Fibroblast of skin of left biceps (primary cell): Measurements from ENCODE around the gene CLSTN2.

Experiments used
- DNase-seq, 2 experiments: peaks; one replicate each; pipeline ENCODE4 v3.0.0-alpha.2; 2013; ENCODE audit warnings: low read depth in 2 of 2

Gene CLSTN2

DNA sequence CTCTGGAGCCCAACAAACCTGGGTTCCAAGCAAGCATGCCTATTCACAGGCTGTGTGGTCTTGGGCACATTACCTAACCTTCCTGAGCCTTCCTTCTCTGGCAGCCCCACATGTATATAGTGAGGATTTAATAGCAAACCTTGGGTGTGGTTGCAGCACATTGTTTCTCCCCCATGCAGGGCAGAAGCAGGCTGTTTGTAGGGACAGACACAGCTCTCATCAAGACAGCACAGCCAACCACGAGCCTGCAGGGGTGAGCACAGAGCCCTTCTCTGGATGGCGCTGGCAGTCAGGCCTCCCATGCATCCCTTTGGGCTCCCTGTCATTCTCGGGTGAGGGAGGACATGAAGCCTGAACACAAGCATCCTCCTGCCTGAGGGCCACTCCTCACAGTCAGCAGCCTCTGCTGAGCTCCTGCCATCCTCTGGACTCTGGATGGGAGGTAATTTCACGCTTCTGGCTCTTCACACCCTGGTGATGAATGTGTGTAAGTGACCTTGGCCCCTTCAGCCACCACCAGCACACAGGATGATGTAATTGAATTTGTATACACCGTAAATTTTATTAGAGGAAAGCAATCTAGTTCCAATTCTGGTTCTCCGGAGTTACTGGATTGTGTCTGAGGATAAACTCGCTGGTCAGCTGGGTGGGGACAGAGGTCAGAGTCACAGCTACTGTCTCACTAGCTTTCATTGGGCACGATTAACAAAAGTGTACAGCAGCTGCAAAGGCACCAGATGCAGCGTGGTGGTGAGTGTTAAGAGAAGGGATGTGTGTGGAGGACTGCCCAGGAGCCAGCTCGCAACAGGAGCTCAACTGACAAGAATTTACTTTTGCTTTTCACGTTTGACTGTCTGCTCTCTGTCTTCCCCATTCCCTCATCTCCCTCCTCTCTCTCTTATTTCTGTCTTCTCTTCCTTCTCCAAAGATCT lies 118.1 kb downstream of the CLSTN2 start:
- DNase-seq = no peak

DNA sequence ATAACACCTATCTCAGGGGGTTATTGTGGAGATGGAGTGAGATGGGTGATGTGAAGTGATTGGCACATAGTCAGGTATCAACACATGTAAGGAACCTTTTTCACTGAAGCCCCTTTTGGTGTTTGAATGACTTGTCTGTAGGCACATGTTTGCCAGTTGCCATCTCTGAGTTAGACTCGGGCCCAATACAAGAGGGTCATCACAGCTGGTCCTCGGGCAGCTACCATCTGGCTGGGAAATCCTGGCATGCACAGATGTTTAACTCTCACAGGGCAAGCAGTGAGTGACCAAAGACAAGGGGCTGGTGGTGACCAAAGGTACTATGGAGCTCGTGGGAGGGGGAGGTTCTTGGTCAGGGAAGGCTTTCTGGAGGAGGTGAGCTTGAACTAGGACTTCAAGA lies 118.8 kb downstream of the CLSTN2 start:
- DNase-seq = no peak

DNA sequence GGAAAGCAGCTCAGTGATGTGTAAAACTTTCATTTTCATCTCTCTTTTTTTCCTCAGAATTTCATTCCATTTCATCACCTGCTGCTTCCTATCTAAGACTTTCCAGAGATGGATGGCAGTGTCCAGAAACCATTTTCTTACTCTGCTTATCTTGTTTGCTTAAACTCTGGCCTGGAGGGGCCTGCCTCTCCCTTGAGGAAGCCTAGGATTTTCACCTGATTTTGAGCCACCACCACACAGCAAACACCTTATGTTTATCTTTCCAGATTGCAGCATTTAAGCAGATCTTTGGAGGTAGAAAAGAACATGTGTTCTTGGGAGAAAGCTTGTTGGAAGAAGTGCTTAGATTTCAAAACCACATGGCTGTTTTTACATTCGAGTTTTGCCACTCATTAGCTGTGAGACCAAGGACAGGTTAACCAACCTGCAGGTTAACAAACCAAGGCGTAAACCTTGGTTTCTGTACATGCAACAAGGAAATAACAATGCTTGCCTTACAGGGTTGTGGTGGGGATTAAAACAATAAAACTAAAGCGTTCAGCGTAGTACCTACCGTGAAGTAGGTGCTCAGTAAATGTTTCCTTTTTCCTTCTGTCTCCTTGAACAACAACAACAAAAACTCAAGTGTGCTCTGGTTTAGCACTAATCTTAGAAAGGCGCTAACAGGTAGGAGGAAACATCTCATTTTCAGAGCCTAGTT lies 120.3 kb downstream of the CLSTN2 start:
- no peak for DNase-seq

DNA sequence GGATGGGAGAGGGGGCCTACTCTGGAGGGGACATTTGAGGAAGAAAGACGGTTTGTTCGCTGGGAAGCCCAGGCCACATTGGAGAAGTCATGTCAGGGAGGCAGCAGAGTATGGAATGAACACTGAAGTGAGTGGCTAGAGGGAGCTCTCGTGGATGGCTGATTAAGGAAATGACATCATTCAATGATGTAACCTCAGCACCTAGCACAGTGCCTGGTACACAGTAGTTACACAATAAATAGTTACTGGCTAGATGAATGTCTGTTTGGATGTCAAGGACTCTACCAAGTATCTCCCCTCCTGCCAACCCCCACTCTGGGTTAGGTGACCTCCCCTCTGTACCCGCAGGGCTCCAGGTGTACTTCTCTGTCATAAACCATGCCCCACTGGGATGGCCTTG lies 121.1 kb downstream of the CLSTN2 start:
- DNase-seq = no peak

DNA sequence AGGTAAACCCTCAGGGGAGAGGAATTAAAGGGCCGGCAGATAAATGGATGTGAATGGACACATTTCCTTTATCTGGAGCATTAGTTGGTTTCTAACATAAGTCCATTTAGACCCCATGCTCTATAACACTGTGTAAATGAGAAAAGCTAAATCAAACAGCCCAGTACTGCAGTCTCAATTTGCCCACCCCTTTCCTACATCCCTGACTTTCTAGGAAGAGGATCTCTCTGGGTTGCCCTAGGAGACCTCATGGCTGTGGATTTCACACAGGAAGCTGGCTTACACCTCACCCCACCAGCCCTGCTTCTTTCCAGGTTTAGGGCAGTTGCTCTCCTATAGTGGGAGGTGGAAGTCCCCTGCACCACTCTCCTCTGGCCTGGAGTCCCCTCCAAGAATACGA lies 126.2 kb downstream of the CLSTN2 start:
- DNase-seq = no peak

DNA sequence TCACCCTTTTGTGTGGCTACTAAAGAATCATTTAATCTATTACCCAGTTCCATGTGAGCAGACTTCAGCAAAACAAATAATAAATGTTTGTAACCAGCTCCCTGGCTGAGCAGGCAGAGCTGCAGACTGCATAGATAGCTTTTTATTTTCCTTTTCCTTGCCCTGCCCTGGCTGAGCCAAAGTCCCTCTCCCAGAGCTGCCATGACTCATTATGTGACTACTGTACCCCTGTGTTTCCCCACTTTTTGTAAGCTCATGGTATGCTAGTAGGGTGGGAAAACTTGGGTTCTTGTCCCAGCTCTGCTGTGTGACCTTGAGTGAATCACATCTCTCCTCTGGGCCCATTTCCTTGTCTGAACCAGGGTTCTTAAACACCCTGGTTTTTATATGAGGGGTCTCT lies 127.5 kb downstream of the CLSTN2 start:
- DNase-seq = no peak

DNA sequence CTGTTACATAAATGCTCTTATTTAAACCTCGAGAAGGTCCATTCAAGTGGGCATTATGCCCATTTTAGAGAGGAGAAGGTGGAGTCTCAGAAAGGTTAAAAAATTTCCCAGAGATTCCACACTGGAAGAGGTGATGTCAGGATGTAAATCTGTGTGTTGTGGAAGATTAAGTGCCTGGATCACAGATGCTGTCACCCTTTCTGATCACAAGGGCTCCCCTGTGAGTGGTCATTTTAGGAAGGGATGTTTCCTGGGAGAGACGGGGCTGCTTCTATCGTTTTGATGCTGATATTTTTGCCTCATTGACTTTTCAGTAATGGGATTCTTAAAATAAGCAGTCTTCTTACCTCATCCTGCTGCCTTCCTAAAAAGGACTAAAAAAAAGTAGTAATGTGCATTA lies 132.5 kb downstream of the CLSTN2 start:
- DNase-seq = no peak

DNA sequence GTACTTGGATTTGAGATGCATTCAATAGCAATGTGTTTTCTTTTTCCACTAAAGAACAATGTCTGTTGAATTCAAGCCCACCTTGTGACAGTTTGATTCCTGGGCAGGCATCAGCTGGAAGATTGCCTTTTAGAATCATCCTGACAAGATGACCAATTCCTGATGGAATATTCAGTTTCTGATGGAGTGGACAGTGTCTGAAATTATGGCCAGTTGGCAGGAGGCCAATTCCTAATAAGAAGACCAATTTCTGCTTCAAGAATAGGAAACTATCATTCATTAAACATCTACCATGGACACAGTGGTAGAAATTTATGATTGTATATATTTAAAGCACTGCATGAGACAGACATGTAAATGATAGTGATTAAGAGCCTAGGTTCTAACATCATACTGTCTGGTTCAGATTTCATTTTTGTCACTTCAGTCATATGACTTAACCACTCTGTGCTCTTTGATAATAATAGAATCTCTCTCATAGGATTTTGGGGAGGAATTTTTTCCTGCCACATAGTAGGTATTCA lies 133.6 kb downstream of the CLSTN2 start:
- no peak for DNase-seq

DNA sequence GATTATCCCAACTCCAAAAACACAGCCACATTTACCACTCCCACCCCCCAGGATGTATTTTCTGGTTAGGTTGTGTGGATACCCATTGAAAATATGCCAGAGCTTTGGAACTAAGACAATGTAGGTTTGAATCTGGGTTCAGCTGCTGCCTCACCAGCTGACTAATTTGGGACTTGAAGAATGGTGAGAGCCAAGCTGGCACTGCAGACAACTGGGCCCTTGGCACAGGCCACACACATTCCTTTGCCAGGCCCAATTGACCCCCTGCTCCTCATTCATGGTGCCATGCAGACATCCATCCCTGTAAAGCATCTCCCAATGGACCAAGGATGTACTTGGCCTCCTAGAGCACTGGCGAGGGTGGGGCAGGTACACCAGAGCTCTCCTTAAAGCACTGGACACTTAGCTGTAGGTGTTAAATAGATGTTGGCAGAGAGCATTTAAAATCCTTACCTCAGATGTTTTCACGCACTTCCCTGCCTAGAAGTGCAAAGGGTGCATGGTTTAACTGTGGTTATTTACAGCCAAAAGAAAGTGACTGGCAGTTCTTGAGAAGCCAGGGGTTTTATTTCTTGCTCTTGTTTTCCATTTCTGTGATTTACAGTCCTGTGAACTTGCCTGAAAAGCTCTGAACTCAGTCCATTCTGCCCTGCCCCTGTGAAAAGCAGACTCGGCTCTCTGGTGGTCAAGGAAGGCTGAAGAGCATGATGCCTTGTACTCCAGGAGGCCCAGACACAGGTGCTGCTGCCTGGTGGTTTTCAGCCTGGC lies 138.5 kb downstream of the CLSTN2 start:
- DNase-seq = no peak

DNA sequence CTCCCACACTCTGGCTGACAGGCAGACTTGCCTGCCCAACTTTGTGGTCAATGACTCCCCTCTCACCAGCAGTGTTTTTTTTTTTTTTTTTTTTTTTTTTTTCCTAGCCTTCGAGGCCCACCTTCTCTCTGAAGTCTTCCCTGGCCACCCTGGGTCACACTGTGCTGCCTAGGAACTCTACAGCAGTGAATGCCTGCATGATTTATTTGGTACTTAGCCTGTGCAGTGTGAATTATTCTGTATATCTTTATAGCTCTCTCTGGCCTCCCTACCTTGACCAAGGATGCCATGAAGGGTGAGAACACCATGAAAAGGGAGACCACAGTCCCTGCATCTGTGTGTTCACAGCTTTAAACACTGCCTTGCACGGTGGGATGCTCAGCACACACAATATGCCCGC lies 141.6 kb downstream of the CLSTN2 start:
- no peak for DNase-seq

DNA sequence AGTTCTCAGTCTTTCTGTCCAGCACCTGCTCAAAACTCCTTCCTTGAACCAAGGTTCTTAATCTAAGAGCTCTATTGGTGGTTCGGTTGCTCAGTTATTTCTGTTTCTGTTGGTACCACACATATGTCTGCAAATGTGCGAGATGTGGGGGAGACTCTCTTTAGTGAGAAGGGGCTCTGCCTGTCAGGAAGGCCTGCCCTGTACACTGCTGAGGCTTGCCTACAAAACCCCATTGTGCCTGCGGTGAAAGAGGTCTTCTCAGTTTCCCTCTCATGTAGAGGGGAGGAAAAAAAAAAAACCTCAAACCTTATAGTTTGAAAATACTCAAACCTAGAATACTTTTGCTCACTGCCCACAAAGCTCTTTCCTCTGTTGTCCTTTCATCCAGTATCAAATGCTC lies 142.4 kb downstream of the CLSTN2 start:
- DNase-seq = no peak

DNA sequence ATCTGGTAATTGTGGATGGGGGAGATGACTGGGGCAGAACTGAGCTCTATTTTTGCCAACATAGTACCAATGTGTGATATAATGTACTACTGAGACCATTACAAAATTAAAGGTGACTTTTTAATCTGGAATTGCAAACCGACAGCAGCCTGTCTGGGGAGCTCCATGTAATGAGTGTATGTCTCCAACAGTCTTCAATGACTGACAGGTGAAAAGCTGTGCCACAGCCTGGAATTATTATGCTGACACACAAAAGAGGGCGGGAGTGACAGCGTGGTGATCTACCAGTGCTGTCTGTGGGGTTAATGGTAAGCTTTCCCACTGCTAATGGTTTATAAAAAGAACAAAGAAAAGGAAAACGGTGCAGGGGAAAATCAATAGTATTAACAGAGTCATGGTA lies 143.4 kb downstream of the CLSTN2 start:
- DNase-seq = no peak

DNA sequence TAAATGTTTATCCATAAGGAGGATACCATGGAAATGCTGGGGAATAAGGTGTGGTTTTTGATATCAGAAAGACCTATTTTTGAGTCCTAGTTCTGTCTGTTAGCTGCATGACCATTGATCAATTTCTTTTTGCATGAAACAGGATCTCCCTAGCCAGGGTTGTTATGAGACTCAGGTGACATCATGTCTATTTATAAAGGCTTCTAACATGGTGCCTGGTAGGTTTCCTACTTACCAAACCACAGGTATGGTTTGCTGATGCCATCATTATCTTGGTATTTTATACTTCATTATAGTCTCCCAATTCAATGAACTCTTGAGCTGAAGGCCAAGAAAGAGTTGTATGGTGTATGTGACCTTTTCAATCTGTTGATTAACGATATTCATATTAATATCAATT lies 144.0 kb downstream of the CLSTN2 start:
- no peak for DNase-seq

DNA sequence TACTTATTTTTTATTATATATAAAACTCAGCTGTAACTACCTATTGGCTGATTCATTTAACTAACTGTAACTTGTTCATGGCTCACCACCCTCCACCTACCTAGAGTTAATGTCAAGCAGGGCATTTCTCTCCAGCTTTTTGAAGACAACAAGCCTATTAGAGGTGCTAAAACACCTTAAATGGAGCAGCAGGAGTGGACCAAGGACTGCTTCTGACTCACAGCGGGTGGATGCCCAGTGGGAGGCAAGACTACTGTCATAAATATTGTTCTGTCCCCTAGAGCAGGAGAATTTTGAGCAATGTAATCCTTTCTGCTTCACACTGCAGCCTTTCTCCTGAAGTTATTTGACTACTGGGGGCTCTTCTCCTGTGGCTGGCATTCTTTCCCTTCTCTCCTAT lies 146.9 kb downstream of the CLSTN2 start:
- DNase-seq = no peak

DNA sequence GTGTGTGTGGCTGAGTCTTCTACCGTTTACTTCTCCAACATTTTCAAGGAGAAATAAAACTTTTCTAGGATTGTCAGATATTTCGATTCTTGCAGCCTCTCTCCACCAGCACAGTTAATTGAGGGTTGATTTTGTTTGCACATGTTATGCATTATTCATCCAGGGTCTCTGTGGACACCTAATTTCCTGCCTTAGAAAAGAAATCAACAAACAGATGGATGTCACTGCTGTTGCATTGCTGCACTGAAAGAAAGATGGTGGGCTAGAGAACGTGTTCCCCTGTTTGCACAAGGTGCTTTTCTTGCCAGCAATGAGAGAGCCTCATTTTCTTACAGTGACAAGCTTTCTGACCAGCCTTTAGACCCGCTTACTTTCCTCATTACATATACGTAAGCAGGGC lies 150.0 kb downstream of the CLSTN2 start:
- DNase-seq = no peak

DNA sequence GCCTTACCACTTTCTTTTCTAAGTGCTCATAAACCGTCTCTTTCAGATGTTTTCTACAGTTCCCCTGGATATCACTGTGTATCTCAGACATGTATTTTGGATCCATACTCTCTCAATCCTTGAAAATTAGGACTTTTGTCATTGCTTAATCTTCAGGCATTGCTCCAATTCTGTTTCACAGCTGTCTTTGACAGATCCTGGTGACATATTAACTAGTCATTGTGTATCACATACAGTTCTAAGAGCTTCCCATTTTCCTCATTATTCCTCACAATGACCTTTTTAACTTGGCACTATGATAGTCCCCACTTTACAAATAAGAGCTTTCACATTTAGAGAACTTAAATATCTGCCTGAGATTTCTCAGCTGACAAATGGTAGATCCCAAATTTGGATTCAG lies 151.7 kb downstream of the CLSTN2 start:
- no peak for DNase-seq

DNA sequence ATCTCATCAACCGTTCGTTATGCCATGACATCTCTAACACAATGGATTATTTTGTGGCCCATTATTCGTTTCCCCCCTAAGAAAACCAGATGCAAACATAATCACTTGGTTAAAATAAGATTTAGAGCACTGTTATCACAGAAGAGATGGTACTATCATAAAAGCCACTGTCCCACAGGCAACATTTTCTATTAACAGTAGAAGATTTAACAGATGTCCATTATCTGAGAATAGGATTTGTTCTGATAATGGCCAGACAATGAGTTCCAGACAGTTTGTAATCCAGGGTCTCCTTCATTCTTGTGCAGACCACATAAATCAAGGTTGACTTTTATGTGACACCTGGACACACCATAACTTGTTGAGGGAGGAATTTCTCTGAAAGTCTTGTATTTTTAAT lies 153.1 kb downstream of the CLSTN2 start:
- DNase-seq = no peak

DNA sequence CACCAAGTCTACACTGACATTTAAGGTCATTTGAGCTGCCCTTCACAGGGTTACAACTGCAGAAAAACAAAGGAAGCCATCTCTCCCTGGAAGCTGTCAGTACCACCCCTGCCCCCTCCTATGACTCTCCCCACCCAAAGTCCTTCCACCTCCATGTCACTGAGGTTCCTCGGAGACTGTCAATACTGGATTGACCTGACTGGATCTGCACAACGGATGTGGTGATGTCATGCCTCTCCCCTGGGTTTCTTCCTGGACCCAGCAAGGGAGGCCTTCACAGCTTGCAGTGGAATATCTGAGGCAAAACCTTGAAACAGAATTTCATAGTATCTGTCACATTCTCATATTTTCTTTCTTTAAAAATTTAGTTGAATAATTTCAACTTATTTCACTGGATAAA lies 153.5 kb downstream of the CLSTN2 start:
- no peak for DNase-seq

DNA sequence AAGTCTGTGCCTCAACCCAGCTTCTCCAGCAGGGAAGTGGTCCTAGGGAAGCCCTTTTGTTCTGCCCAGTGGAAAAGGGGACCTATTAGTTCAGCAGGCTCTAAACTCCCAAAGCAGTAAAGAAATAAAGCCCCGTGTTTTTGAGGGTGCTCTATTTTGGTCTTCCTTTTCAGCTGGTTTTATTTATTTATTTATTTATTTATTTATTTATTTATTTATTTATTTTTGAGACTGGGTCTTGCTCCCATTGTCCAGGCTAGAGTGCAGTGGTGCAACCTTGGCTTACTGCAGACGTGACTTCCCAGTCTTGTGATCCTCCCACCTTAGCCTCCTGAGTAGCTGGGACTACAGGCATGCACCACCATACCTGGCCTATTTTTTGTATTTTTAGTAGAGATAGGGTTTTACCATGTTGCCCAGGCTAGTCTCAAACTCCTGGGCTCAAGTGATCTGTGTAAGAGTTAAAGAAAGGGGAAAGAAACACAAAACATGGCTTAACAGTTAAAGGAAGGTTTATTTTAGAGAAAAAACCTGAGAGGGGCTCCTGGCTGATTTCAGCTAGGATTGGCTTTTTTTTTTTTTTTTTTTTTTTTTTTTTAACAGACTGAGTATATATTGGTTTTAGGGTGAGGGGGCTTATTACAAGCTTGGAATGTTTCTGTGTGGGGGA lies 154.6 kb downstream of the CLSTN2 start:
- no peak for DNase-seq

DNA sequence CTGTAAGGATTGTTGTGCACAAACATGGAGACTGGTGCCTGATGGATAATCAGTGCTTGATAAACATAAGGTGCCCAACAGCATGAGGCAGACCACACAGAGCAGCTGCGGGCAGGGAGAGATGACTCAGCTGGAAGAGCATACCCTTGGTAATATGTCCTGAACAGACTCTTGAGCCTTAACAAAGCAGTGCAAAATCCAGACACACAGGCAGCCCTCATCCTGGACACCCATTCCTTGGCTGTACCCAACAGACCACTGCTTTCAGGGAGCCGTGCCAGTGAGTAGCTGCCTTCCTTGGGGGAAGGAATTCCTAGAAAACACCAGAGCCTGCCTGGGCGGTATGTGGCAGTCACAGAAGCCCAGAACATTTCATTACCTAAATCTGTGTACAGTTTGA lies 156.2 kb downstream of the CLSTN2 start:
- DNase-seq = no peak

DNA sequence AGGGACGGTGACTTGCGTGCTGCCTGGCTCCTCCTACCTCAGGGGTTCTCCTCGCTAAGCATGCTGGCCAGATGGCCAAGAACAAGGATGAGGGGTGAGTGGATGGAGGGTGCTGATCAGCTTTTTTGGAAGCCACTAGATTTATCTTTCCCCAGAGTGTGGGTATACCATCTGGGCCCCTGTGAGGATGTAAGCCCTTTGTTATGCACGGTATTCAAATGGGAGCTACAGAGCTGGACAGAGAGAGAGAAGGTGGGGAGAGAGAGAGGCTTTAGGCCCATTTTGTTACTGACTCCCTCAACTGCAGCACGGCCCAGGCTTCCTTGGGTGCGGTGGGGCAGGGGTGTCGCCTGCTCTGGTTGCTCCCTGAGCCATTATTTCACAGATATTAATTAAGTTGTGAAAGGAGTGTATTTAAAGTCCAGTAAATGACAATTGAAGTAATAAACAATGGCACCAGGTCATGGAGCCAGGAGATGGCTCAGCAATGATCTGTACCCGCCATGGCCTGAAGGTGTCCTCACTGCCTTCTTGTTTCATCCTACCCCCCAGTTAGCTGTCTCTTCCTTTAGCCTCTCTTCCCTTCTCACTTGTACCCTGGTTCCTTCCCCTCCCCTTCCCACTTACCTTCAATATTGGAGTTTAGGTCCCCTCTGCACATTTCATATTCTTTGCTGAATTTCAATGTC lies 158.0 kb downstream of the CLSTN2 start:
- no peak for DNase-seq
